Panc1 (cell line): ENCODE measurements around the gene C20orf141. TPM values are rescaled to one million over a fixed set of nuclear protein-coding genes. Genes with fewer than 3 reads are reported as not detected.

Experiments
- ATAC-seq: fragments of 200-7000 bp; cut with Tn5 transposase; 2 replicates; pipeline ENCODE4 v1.9.1; 2020; ENCODE audit warnings: mild to moderate bottlenecking, moderate library complexity
- BruUV-seq: library from RNA; stranded (reverse); fragments of 400-500 nt; replicated peaks from 2 replicates; lab custom pipeline; 2021; lab: Mats Ljungman, UMichigan
- CTCF ChIA-PET: fragments of 300-600 bp; sonication (Branson Sonifier 250); formaldehyde crosslinking; loops from one replicate; lab custom pipeline; 2022; ENCODE audit warnings: antibody characterized with exemption; lab: Charles Lee
- POLR2A ChIA-PET: fragments of 300-600 bp; sonication (Branson Sonifier 250); formaldehyde crosslinking; loops from one replicate; lab custom pipeline; 2022; ENCODE audit warnings: antibody characterized with exemption; lab: Charles Lee
- DNase-seq: peaks from one replicate; pipeline ENCODE4 v3.0.0-alpha.2; 2010; ENCODE audit warnings: low read depth, low spot score
- H3K27ac ChIP-seq: 2 replicates; pipeline ENCODE4 v1.5.1; 2011; ENCODE audit warnings: mild to moderate bottlenecking, low read length, inconsistent platforms
- H3K27me3 ChIP-seq: fragments of 200-500 bp; sonication (Bioruptor generic); 2 replicates; pipeline ENCODE4 v1.6.0; 2014; ENCODE audit warnings: low read length, inconsistent platforms; ENCODE audit not compliant: control insufficient read depth, insufficient read depth
- H3K36me3 ChIP-seq: fragments of 200-500 bp; sonication (Bioruptor generic); 2 replicates; pipeline ENCODE4 v1.5.1; 2014; ENCODE audit warnings: inconsistent platforms, mild to moderate bottlenecking, low read length, moderate library complexity; ENCODE audit not compliant: control insufficient read depth, insufficient read depth
- H3K4me1 ChIP-seq: 2 replicates; pipeline ENCODE4 v1.5.1; 2011; ENCODE audit warnings: inconsistent platforms, mild to moderate bottlenecking, low read length, moderate library complexity; ENCODE audit not compliant: control insufficient read depth, insufficient read depth
- H3K4me3 ChIP-seq, 2 experiments: 2 replicates each; pipeline ENCODE4 v1.5.1; 2011 to 2012; ENCODE audit warnings: low read depth in 2 of 2, low read length in 2 of 2, mild to moderate bottlenecking in 2 of 2, inconsistent platforms in 1 of 2, moderate library complexity in 1 of 2
- H3K9me3 ChIP-seq: fragments of 200-500 bp; sonication (Bioruptor generic); 2 replicates; pipeline ENCODE4 v1.5.1; 2014; ENCODE audit warnings: low read depth, mild to moderate bottlenecking, inconsistent platforms, low read length, moderate library complexity; ENCODE audit not compliant: control insufficient read depth, insufficient read depth
- POLR2AphosphoS5 ChIP-seq: IDR thresholded peaks from 2 replicates; pipeline ENCODE4 v1.6.1; 2012; ENCODE audit warnings: mild to moderate bottlenecking, low read depth, low read length, moderate library complexity
- REST ChIP-seq, 2 experiments: IDR thresholded peaks; 2 replicates each; pipeline ENCODE4 v1.6.1; 2011 to 2012; ENCODE audit warnings: low read depth in 2 of 2, control low read depth in 1 of 2, low read length in 1 of 2, mild to moderate bottlenecking in 1 of 2, moderate library complexity in 1 of 2; ENCODE audit not compliant: insufficient read depth in 1 of 2
- SIN3A ChIP-seq: IDR thresholded peaks from 2 replicates; pipeline ENCODE4 v1.6.1; 2012; ENCODE audit warnings: low read depth, mild to moderate bottlenecking, low read length, moderate library complexity, borderline replicate concordance; ENCODE audit not compliant: insufficient read depth
- TCF7L2 ChIP-seq: IDR thresholded peaks from 2 replicates; pipeline ENCODE4 v1.6.1; 2011; ENCODE audit warnings: mild to moderate bottlenecking, low read depth, low read length, inconsistent platforms
- in situ Hi-C: cut with HindIII; loops from 2 replicates; pipeline ENCODE4 v1.10.0; 2016; ENCODE audit warnings: low sequenced_read_pairs, low pct_unique_long_range_greater_than_20kb
- intact Hi-C: fragments of 100-400 bp; cut with micrococcal nuclease; formaldehyde crosslinking; loops from one replicate; pipeline ENCODE4 v1.10.0; 2022; ENCODE audit not compliant: unreplicated experiment
- total RNA-seq: library from RNA; stranded (reverse); gene quantifications from one replicate; pipeline ENCODE4 v1.2.1, GENCODE V29; 2021; ENCODE audit not compliant: unreplicated experiment
- TF ChIP-seq, protein P1 (sequence below): fragments of 450-650 bp; IDR thresholded peaks from 2 replicates; pipeline ENCODE4 v1.5.1; 2017; ENCODE audit warnings: mild to moderate bottlenecking

C20orf141 gene
- total RNA-seq, 1 experiment from 2014 or later, result not detected

- ATAC-seq (no peak), DNase-seq (no peak)
- no peaks in the 10 kb centered on the region for H3K27me3 ChIP-seq
- CTCF ChIA-PET, result no interaction called here
- intact Hi-C loops, result no loop called here
- in situ Hi-C loops, result no loop called here
- no peaks in the 10 kb centered on the region for H3K36me3 ChIP-seq
- no peak overlapping the region for H3K4me3 ChIP-seq
- H3K4me1 ChIP-seq, result no peaks in the 10 kb centered on the region
- BruUV-seq, result no TSS peak
- TF ChIP-seq, protein P1, sequence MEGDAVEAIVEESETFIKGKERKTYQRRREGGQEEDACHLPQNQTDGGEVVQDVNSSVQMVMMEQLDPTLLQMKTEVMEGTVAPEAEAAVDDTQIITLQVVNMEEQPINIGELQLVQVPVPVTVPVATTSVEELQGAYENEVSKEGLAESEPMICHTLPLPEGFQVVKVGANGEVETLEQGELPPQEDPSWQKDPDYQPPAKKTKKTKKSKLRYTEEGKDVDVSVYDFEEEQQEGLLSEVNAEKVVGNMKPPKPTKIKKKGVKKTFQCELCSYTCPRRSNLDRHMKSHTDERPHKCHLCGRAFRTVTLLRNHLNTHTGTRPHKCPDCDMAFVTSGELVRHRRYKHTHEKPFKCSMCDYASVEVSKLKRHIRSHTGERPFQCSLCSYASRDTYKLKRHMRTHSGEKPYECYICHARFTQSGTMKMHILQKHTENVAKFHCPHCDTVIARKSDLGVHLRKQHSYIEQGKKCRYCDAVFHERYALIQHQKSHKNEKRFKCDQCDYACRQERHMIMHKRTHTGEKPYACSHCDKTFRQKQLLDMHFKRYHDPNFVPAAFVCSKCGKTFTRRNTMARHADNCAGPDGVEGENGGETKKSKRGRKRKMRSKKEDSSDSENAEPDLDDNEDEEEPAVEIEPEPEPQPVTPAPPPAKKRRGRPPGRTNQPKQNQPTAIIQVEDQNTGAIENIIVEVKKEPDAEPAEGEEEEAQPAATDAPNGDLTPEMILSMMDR, result no peak
- TF ChIP-seq SIN3A (no peak), POLR2AphosphoS5 (0 out of 2 replicates have a peak, but pooled peaks have one; percentile 18), REST (IDR thresholded peaks at IDR 0.05; ENCODE audit: insufficient read depth in 1 of 2, low read depth in 2 of 2, low read length in 1 of 2) (no peak)
- H3K27ac ChIP-seq, result no peak overlapping the region
- POLR2A ChIA-PET, result no interaction called here
- H3K9me3 ChIP-seq, result no peaks in the 10 kb centered on the region
Observed at GRCh38 chr20:2836035-2836434, 21.2 kb downstream of the C20orf141 start.

DNA sequence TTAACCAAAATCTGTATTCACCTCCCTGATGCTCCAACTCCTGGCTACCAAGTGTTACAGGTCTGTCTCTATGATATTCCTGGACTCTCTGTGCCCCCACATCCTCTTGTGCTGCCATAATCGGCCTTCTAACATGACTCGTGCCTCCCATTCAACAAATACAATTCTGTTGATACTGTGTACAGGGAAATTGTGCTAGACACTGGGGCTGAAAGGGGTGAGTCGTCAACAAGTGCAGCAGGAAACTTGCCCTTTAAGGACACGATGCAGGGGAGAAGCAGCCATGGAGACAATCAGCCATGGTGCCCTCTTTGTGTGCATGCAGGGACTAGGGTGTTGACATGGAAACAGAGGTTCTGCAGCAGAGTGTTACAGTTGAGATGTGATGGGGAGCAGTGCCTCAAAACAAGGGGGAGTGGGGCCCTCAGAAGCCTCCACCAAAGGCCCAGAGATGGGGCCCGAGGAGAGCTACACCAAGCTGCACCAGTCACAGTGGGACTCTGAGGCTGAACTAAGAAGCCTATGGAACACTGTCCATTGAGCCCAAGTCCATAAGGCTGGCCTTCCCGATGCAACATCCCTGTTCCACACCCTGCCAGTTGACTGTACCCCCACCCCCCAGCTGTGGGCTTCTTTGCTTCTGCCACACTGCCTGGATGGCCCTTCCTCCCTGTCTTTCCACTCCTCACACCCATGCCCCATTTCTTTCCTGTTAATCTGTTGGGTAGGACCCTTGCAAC, 22.6 kb downstream of the C20orf141 start:
- ChIA-PET POLR2A (no interaction called here), CTCF (no interaction called here)
- BruUV-seq, result no TSS peak
- ATAC-seq, result no peak
- in situ Hi-C loops, result no loop called here
- Histone ChIP-seq H3K4me3 (no peak overlapping the region), H3K27ac (no peak overlapping the region), H3K36me3 (no peaks in the 10 kb centered on the region), H3K4me1 (no peaks in the 10 kb centered on the region), H3K27me3 (no peaks in the 10 kb centered on the region), H3K9me3 (no peaks in the 10 kb centered on the region)
- intact Hi-C loops, result no loop called here
- no peak for DNase-seq
- TF ChIP-seq REST (IDR thresholded peaks at IDR 0.05; ENCODE audit: insufficient read depth in 1 of 2, low read depth in 2 of 2, low read length in 1 of 2) (no peak), POLR2AphosphoS5 (no peak), TCF7L2 (no peak), SIN3A (no peak)
- TF ChIP-seq, protein P1, result no peak
